Endothelial cell of umbilical vein (primary cell): ENCODE measurements around the gene SRRM2. TPM values are rescaled to one million over a fixed set of nuclear protein-coding genes. Genes with fewer than 3 reads are reported as not detected.

Source experiments
- BruUV-seq: library from RNA; stranded (reverse); fragments of 400-500 nt; replicated peaks from 2 replicates; lab custom pipeline; 2021; lab: Mats Ljungman, UMichigan
- CTCF ChIA-PET: fragments of 300-600, 350-600 bp; sonication (Branson Sonifier 250); formaldehyde crosslinking; loops from one replicate; lab custom pipeline; 2021; ENCODE audit warnings: antibody characterized with exemption, inconsistent platforms; lab: Charles Lee
- POLR2A ChIA-PET: fragments of 300-600, 350-600 bp; sonication (Branson Sonifier 250); formaldehyde crosslinking; loops from one replicate; lab custom pipeline; 2021; ENCODE audit warnings: antibody characterized with exemption, inconsistent platforms; lab: Charles Lee
- DNase-seq: peaks from one replicate; pipeline ENCODE4 v3.0.0-alpha.2; 2011; ENCODE audit warnings: low read depth, low spot score
- FAIRE-seq: peaks from 2 replicates; lab custom pipeline; 2011; peaks lifted over from hg19 to GRCh38; lab: Jason Lieb, UNC
- H2AFZ ChIP-seq: 2 replicates; pipeline ENCODE4 v1.6.0; 2012; ENCODE audit warnings: low read depth, low read length, control low read depth, inconsistent platforms
- H3K27ac ChIP-seq: 2 replicates; pipeline ENCODE4 v1.5.1; 2011; ENCODE audit warnings: low read depth, mild to moderate bottlenecking, control low read depth, low read length, moderate library complexity; ENCODE audit not compliant: insufficient read depth
- H3K27me3 ChIP-seq, 2 experiments: 2 replicates each; pipeline versions ENCODE4 v1.6.0 to v1.6.1; 2011; ENCODE audit warnings: low read length in 2 of 2, mixed read lengths in 1 of 2; ENCODE audit not compliant: control insufficient read depth in 2 of 2, insufficient read depth in 2 of 2
- H3K36me3 ChIP-seq, 2 experiments: 2 replicates in 1 of 2; 3 replicates in 1 of 2; pipeline ENCODE4 v1.5.1; 2011; ENCODE audit warnings: low read length in 2 of 2, mild to moderate bottlenecking in 1 of 2, moderate library complexity in 1 of 2; ENCODE audit not compliant: control insufficient read depth in 2 of 2, insufficient read depth in 2 of 2; ENCODE audit errors: extremely low read depth in 1 of 2
- H3K4me1 ChIP-seq: 3 replicates; pipeline ENCODE4 v1.5.1; 2011; ENCODE audit warnings: mild to moderate bottlenecking, low read length; ENCODE audit not compliant: control insufficient read depth, insufficient read depth; ENCODE audit errors: extremely low read depth
- H3K4me2 ChIP-seq: 2 replicates; pipeline ENCODE4 v1.6.1; 2011; ENCODE audit warnings: low read length, control low read depth, mixed read lengths; ENCODE audit not compliant: insufficient read depth
- H3K4me3 ChIP-seq, 3 experiments: fragments of 200-600 bp in 1 of 3; sonication (generic), shearing (Covaris generic) in 1 of 3; replicated peaks in 1 of 3; 2 replicates each; pipeline ENCODE4 v1.5.1; 2011 to 2016; ENCODE audit warnings: control low read depth in 3 of 3, low read length in 3 of 3, mild to moderate bottlenecking in 2 of 3, inconsistent platforms in 1 of 3, low read depth in 1 of 3, moderate library complexity in 1 of 3; ENCODE audit not compliant: insufficient read depth in 1 of 3
- H3K79me2 ChIP-seq: 2 replicates; pipeline ENCODE4 v1.6.0; 2012; ENCODE audit warnings: low read length, inconsistent platforms; ENCODE audit not compliant: control insufficient read depth, insufficient read depth
- H3K9ac ChIP-seq: replicated peaks from 2 replicates; pipeline ENCODE3; 2011; ENCODE audit warnings: low read length, control low read depth; ENCODE audit not compliant: insufficient read depth; ENCODE audit errors: extremely low read depth
- H3K9me1 ChIP-seq: replicated peaks from 3 replicates; pipeline ENCODE4 v1.6.0; 2011; ENCODE audit warnings: mild to moderate bottlenecking, low read length; ENCODE audit not compliant: control insufficient read depth, insufficient read depth; ENCODE audit errors: extremely low read depth
- H3K9me3 ChIP-seq: replicated peaks from 2 replicates; pipeline ENCODE4 v1.5.1; 2012; ENCODE audit warnings: low read length, inconsistent platforms; ENCODE audit not compliant: control insufficient read depth, insufficient read depth
- H4K20me1 ChIP-seq: replicated peaks from 2 replicates; pipeline ENCODE3; 2011; ENCODE audit warnings: mild to moderate bottlenecking, low read length; ENCODE audit not compliant: control insufficient read depth, insufficient read depth; ENCODE audit errors: extremely low read depth
- EZH2 ChIP-seq: IDR thresholded peaks from 2 replicates; pipeline ENCODE4 v1.6.1; 2012; ENCODE audit warnings: borderline replicate concordance, low read depth, mild to moderate bottlenecking, moderate library complexity, low read length, inconsistent platforms; ENCODE audit not compliant: severe bottlenecking
- FOS ChIP-seq: IDR thresholded peaks from 2 replicates; pipeline ENCODE4 v1.6.1; 2011; ENCODE audit warnings: mild to moderate bottlenecking, low read length, moderate library complexity, borderline replicate concordance; ENCODE audit not compliant: insufficient read depth
- GATA2 ChIP-seq: IDR thresholded peaks from 2 replicates; pipeline ENCODE4 v1.7.0; 2011; ENCODE audit warnings: low read depth, mild to moderate bottlenecking, moderate library complexity, mixed read lengths, low read length; ENCODE audit not compliant: insufficient read length, insufficient read depth
- POLR2A ChIP-seq: IDR thresholded peaks from 2 replicates; pipeline ENCODE4 v1.6.1; 2012; ENCODE audit warnings: low read depth, mild to moderate bottlenecking, control low read depth, low read length
- POLR2AphosphoS5 ChIP-seq: IDR thresholded peaks from 2 replicates; pipeline ENCODE4 v1.6.1; 2012; ENCODE audit warnings: low read depth, mild to moderate bottlenecking, control low read depth, low read length, moderate library complexity; ENCODE audit not compliant: insufficient read depth
- dilution Hi-C: fragments of 300-500 bp; cut with MboI; formaldehyde crosslinking; loops from one replicate; pipeline ENCODE4 v1.15.0; 2019; ENCODE audit warnings: low sequenced_read_pairs; ENCODE audit not compliant: extremely low pct_ligation_motif_present
- intact Hi-C: fragments of 100-400 bp; cut with micrococcal nuclease; formaldehyde crosslinking; loops from one replicate; pipeline ENCODE4 v1.10.0; 2022
- polyA plus RNA-seq, 4 experiments: library from polyadenylated mRNA; depleted of rRNA in 3 of 4; stranded (reverse) in 3 of 4; unstranded in 1 of 4; fragments of >200 nt; gene quantifications; 2 replicates each; pipeline versions ENCODE4 v1.2.1 to v1.2.3, GENCODE V29; 2011 to 2012; ENCODE audit warnings: missing spikeins in 1 of 4
- total RNA-seq: library from RNA; stranded (reverse); gene quantifications from 2 replicates; pipeline ENCODE4 v1.2.3, GENCODE V29; 2021
- TF ChIP-seq, protein P1 (sequence below), 2 donors: IDR thresholded peaks; 1 replicate in 1 of 2; 2 replicates in 1 of 2; pipeline ENCODE4 v1.5.1; 2011; ENCODE audit warnings: low read length in 2 of 2, mild to moderate bottlenecking in 2 of 2, moderate library complexity in 2 of 2, control low read depth in 1 of 2, inconsistent platforms in 1 of 2, low read depth in 1 of 2; ENCODE audit not compliant: insufficient read depth in 1 of 2; ENCODE audit errors: extremely low read depth in 1 of 2
- TF ChIP-seq, protein P2 (sequence below): IDR thresholded peaks from 2 replicates; pipeline ENCODE4 v1.6.1; 2011; ENCODE audit not compliant: insufficient read depth, insufficient read length

SRRM2 gene
- total and polyA plus RNA-seq, 2 donors (not counting 3 experiments of a cell fraction or from before 2014, with no cell fraction given): 270 to 483 TPM

DNA sequence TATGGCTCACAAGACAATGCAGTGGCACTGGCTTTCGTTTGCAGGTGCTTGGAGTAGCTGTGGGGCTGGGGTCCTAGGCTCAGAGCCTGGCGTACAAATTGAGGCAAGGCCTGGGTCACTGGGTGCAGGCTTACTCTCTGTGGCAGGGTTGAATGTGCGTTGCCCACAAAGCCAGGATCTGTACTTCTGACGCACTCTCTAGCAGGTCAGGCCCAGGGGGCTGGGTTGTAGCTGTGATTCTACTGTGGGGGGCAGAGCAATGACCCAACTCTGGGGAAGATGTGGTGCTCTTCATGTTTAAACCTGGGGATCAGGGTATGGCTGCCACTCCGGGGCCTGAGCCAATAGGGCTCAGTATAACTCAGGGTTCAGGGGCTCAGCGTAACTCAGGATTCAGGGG lies 58.2 kb downstream of the SRRM2 start:
- Histone ChIP-seq H2AFZ (no peak overlapping the region), H3K36me3 (no peaks in the 10 kb centered on the region), H3K27me3 (peaks cover 0 to 9% of the 10 kb centered on the region in 2 experiments), H3K9me1 (no peaks in the 10 kb centered on the region), H3K4me3 (no peak overlapping the region), H3K79me2 (no peaks in the 10 kb centered on the region), H3K4me2 (no peak overlapping the region), H3K9ac (no peak overlapping the region), H3K4me1 (no peaks in the 10 kb centered on the region), H4K20me1 (no peaks in the 10 kb centered on the region), H3K9me3 (no peaks in the 10 kb centered on the region), H3K27ac (no peak overlapping the region)
- POLR2A ChIA-PET: no interaction called here
- dilution Hi-C loops (no loop called here), intact Hi-C loops (no loop called here)
- TF ChIP-seq POLR2AphosphoS5 (no peak), POLR2A (no peak), FOS (no peak), GATA2 (no peak), EZH2 (no peak)
- TF ChIP-seq, protein P1, sequence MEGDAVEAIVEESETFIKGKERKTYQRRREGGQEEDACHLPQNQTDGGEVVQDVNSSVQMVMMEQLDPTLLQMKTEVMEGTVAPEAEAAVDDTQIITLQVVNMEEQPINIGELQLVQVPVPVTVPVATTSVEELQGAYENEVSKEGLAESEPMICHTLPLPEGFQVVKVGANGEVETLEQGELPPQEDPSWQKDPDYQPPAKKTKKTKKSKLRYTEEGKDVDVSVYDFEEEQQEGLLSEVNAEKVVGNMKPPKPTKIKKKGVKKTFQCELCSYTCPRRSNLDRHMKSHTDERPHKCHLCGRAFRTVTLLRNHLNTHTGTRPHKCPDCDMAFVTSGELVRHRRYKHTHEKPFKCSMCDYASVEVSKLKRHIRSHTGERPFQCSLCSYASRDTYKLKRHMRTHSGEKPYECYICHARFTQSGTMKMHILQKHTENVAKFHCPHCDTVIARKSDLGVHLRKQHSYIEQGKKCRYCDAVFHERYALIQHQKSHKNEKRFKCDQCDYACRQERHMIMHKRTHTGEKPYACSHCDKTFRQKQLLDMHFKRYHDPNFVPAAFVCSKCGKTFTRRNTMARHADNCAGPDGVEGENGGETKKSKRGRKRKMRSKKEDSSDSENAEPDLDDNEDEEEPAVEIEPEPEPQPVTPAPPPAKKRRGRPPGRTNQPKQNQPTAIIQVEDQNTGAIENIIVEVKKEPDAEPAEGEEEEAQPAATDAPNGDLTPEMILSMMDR (IDR thresholded peaks at IDR 0.05; ENCODE audit: extremely low read depth in 1 of 2, insufficient read depth in 1 of 2, low read depth in 1 of 2, low read length in 2 of 2): no peak
- TF ChIP-seq, protein P2, sequence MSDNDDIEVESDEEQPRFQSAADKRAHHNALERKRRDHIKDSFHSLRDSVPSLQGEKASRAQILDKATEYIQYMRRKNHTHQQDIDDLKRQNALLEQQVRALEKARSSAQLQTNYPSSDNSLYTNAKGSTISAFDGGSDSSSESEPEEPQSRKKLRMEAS: no peak
- DNase-seq: no peak
- no TSS peak for BruUV-seq
- no peak for FAIRE-seq
- CTCF ChIA-PET: interaction anchor here (1.4 kb wide), 1 partner anchor 11 kb away, joined by 4 read pairs; no protein-coding TSS in a partner anchor
